ENCODE results near the gene CAMTA2. TPM values are rescaled to one million over a fixed set of nuclear protein-coding genes. Genes with fewer than 3 reads are reported as not detected.

The CAMTA2 gene
- polyA plus RNA-seq, 3 donors = 7.1 to 88.9 (median 7.6) TPM

DNA sequence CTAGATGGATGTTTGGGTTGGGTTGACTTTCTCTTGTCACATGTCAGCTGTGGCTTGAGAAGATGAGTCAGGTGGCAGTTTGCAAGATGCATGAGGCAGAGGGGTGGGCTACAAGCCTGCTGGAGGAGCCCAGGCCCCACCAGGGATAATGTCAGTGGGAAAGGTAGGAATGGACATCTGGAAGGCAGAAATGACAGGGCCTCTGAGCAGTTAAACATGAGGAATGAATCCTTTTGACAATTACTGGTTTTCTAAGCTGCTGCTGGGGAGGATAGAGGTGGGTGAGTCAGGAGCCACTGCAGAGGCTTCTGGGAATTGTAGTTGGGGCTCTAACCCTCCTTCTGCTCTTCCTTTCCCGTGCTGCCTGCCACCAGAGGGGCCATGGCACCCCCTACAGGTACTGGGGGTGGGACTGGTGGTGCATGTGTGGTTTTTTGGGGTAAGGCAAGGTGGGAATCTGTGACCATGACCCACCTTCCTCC, 32.0 kb upstream of the CAMTA2 start:
- Histone ChIP-seq H3K27me3 (ENCODE audit: control insufficient read depth in 2 of 2, insufficient read depth in 2 of 2, low read length in 2 of 2) (no peaks in the 10 kb centered on the region), H3K4me1 (ENCODE audit: control insufficient read depth in 1 of 2, insufficient read depth in 2 of 2, low read length in 2 of 2) (peaks cover 24 to 28% of the 10 kb centered on the region in 2 donors), H3K9me3 (replicated peaks in 1 of 2; ENCODE audit: control insufficient read depth in 1 of 2, insufficient read depth in 1 of 2, low read length in 2 of 2) (no peaks in the 10 kb centered on the region), H3K27ac (ENCODE audit: low read depth in 1 of 2, low read length in 2 of 2) (peak overlapping the region in 1 of 2 donors; percentile 57), H3K4me2 (replicated peaks; ENCODE audit: extremely low read depth, low read length, poor library complexity, severe bottlenecking) (no peak overlapping the region), H4K20me1 (ENCODE audit: insufficient read depth, low read length) (no peaks in the 10 kb centered on the region), H3K4me3 (replicated peaks in 1 of 3; ENCODE audit: low read depth in 2 of 3, low read length in 3 of 3) (no peak overlapping the region), H3K9ac (ENCODE audit: insufficient read depth, low read length, poor library complexity, severe bottlenecking) (no peak overlapping the region), H3K79me2 (ENCODE audit: insufficient read depth, low read length) (no peaks in the 10 kb centered on the region), H2AFZ (ENCODE audit: insufficient read depth, low read depth, low read length, poor library complexity, severe bottlenecking) (no peak overlapping the region), H3K36me3 (replicated peaks in 1 of 2; ENCODE audit: control insufficient read depth in 1 of 2, insufficient read depth in 2 of 2, low read length in 2 of 2) (peaks cover 38 to 69% of the 10 kb centered on the region in 2 donors)
- peak in 1 of 3 donors; percentile 21 for DNase-seq
- Mint-ChIP-seq H3K27me3 (ENCODE audit: low read depth in 3 of 3) (peaks cover 0 to 1% (median 0%) of the 10 kb centered on the region in 3 donors), H3K4me3 (no peak overlapping the region), H3K9me3 (peaks cover 0 to 2% (median 0%) of the 10 kb centered on the region in 7 donors), H3K4me1 (peaks cover 30% of the 10 kb centered on the region), H3K36me3 (peaks cover 72 to 86% of the 10 kb centered on the region in 2 donors), H3K27ac (peak overlapping the region in 5 of 7 donors; percentile 20 to 85 (median 44))
- intact Hi-C loops (cut with micrococcal nuclease) = no loop called here
- no CpG with 5 or more reads among the region's 1 CpG for WGBS (ENCODE audit: insufficient coverage)
- TF ChIP-seq, protein P1, sequence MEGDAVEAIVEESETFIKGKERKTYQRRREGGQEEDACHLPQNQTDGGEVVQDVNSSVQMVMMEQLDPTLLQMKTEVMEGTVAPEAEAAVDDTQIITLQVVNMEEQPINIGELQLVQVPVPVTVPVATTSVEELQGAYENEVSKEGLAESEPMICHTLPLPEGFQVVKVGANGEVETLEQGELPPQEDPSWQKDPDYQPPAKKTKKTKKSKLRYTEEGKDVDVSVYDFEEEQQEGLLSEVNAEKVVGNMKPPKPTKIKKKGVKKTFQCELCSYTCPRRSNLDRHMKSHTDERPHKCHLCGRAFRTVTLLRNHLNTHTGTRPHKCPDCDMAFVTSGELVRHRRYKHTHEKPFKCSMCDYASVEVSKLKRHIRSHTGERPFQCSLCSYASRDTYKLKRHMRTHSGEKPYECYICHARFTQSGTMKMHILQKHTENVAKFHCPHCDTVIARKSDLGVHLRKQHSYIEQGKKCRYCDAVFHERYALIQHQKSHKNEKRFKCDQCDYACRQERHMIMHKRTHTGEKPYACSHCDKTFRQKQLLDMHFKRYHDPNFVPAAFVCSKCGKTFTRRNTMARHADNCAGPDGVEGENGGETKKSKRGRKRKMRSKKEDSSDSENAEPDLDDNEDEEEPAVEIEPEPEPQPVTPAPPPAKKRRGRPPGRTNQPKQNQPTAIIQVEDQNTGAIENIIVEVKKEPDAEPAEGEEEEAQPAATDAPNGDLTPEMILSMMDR (IDR thresholded peaks at IDR 0.05) = no peak

DNA sequence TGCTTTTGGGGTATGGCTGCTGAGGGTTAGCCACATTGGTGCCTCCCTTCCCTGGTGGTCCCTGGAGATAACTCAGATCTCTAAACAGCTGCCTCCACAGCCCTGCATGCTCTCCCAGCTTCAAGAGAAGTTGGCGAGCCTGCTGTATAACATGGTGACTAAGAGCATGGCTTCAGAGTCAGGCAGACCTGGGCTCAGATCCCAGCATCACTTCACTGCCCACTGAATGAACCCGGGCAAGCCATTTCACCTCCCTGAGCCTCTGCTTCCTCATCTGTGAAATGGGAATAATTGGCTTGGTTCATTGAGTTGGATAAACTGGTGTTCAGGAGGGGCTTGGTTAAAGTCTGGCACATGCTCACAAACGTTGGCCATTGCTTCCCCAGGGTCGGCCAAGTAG, 26.9 kb upstream of the CAMTA2 start:
- no peak overlapping the region for H3K27ac Mint-ChIP-seq
- Histone ChIP-seq H3K36me3 (replicated peaks in 1 of 2; ENCODE audit: control insufficient read depth in 1 of 2, insufficient read depth in 2 of 2, low read length in 2 of 2) (peaks cover 40 to 71% of the 10 kb centered on the region in 2 donors), H3K4me1 (ENCODE audit: control insufficient read depth in 1 of 2, insufficient read depth in 2 of 2, low read length in 2 of 2) (peaks cover 13 to 16% of the 10 kb centered on the region in 2 donors), H3K27ac (ENCODE audit: low read depth in 1 of 2, low read length in 2 of 2) (no peak overlapping the region), H3K79me2 (ENCODE audit: insufficient read depth, low read length) (no peaks in the 10 kb centered on the region), H3K4me2 (replicated peaks; ENCODE audit: extremely low read depth, low read length, poor library complexity, severe bottlenecking) (no peak overlapping the region), H4K20me1 (ENCODE audit: insufficient read depth, low read length) (no peaks in the 10 kb centered on the region), H3K9me3 (replicated peaks in 1 of 2; ENCODE audit: control insufficient read depth in 1 of 2, insufficient read depth in 1 of 2, low read length in 2 of 2) (no peaks in the 10 kb centered on the region), H3K9ac (ENCODE audit: insufficient read depth, low read length, poor library complexity, severe bottlenecking) (no peak overlapping the region), H3K4me3 (replicated peaks in 1 of 3; ENCODE audit: low read depth in 2 of 3, low read length in 3 of 3) (no peak overlapping the region), H2AFZ (ENCODE audit: insufficient read depth, low read depth, low read length, poor library complexity, severe bottlenecking) (no peak overlapping the region), H3K27me3 (ENCODE audit: control insufficient read depth in 2 of 2, insufficient read depth in 2 of 2, low read length in 2 of 2) (no peaks in the 10 kb centered on the region)
- peaks cover 73 to 93% of the 10 kb centered on the region in 2 donors for H3K36me3 Mint-ChIP-seq
- H3K4me1 Mint-ChIP-seq = peaks cover 20% of the 10 kb centered on the region
- TF ChIP-seq, protein P1 (IDR thresholded peaks at IDR 0.05) = no peak
- no peak overlapping the region for H3K4me3 Mint-ChIP-seq
- no peak for DNase-seq
- WGBS (ENCODE audit: insufficient coverage) = 94% methylated on average over 3 of the region's 4 CpGs
- H3K9me3 Mint-ChIP-seq = peaks cover 0 to 2% (median 0%) of the 10 kb centered on the region in 7 donors
- peaks cover 0 to 1% (median 1%) of the 10 kb centered on the region in 3 donors for H3K27me3 Mint-ChIP-seq (ENCODE audit: low read depth in 3 of 3)
- intact Hi-C loops (cut with micrococcal nuclease) = no loop called here
